HUDEP-2 (cell line): ENCODE results near the gene MATN3.

ENCODE experiments used
- DNase-seq, 76 experiments: peaks; one replicate each; lab custom pipeline; 2025; ENCODE audit not compliant: unreplicated experiment in 76 of 76; lab: John Stamatoyannopoulos, UW

The MATN3 gene

GRCh38 chr2:20008703-20009102 lies 3.8 kb downstream of the MATN3 start:
- DNase-seq = no peak

- no peak for DNase-seq
These were observed 6.5 kb downstream of the MATN3 start for GRCh38 chr2:20005891-20006470.

- DNase-seq = no peak
These were observed 7.3 kb downstream of the MATN3 start for GRCh38 chr2:20005067-20005627.

- DNase-seq = no peak
These were observed 11.1 kb downstream of the MATN3 start for GRCh38 chr2:20001361-20001863.

- DNase-seq = no peak
These were observed 18.7 kb downstream of the MATN3 start for GRCh38 chr2:19993731-19994130.

GRCh38 chr2:19991895-19992294 lies 20.6 kb downstream of the MATN3 start:
- DNase-seq = no peak

GRCh38 chr2:19990416-19990728 lies 22.1 kb downstream of the MATN3 start:
- DNase-seq = no peak

GRCh38 chr2:19989667-19990415 lies 22.6 kb downstream of the MATN3 start, which contains the start of gene WDR35:
TSS of gene WDR35 (minus strand) at chr2:19990105. CDS start at chr2:19990015, 90 bp downstream.
- peak; percentile 8 to 94 (median 85) for DNase-seq

GRCh38 chr2:19989342-19989666 lies 23.2 kb downstream of the MATN3 start:
- peak in 3 of 76 experiments; percentile 1 to 19 (median 6) for DNase-seq

GRCh38 chr2:19988600-19988999 lies 23.9 kb downstream of the MATN3 start:
- no peak for DNase-seq

- no peak for DNase-seq
These were observed 24.5 kb downstream of the MATN3 start for GRCh38 chr2:19987936-19988335.

- no peak for DNase-seq
These were observed 30.2 kb downstream of the MATN3 start for GRCh38 chr2:19982268-19982667.

GRCh38 chr2:19979932-19980331 lies 32.5 kb downstream of the MATN3 start:
- peak in 1 of 76 experiments; percentile 1 for DNase-seq

GRCh38 chr2:19973466-19973865 lies 39.0 kb downstream of the MATN3 start:
- no peak for DNase-seq

- no peak for DNase-seq
These were observed 40.8 kb downstream of the MATN3 start for GRCh38 chr2:19971691-19972090.

GRCh38 chr2:19963386-19963785 lies 49.1 kb downstream of the MATN3 start:
- no peak for DNase-seq

GRCh38 chr2:19955544-19956422 lies 56.7 kb downstream of the MATN3 start:
- peak in 68 of 76 experiments; percentile 1 to 74 (median 36) for DNase-seq

- DNase-seq = no peak
These were observed 63.4 kb downstream of the MATN3 start for GRCh38 chr2:19949071-19949470.

GRCh38 chr2:19947184-19947940 lies 65.1 kb downstream of the MATN3 start:
- no peak for DNase-seq

- no peak for DNase-seq
These were observed 68.1 kb downstream of the MATN3 start for GRCh38 chr2:19944205-19944845.
